22Rv1 (cell line): ENCODE measurements around the gene THSD4.

Source experiments
- ZFX ChIP-seq: fragments of 450-650 bp; IDR thresholded peaks from 2 replicates; pipeline ENCODE4 v1.6.1; 2017; ENCODE audit warnings: antibody characterized with exemption, borderline replicate concordance
- TF ChIP-seq, protein P1 (sequence below): fragments of 450-650 bp; IDR thresholded peaks from 2 replicates; pipeline ENCODE4 v1.5.1; 2017; ENCODE audit warnings: mild to moderate bottlenecking

DNA sequence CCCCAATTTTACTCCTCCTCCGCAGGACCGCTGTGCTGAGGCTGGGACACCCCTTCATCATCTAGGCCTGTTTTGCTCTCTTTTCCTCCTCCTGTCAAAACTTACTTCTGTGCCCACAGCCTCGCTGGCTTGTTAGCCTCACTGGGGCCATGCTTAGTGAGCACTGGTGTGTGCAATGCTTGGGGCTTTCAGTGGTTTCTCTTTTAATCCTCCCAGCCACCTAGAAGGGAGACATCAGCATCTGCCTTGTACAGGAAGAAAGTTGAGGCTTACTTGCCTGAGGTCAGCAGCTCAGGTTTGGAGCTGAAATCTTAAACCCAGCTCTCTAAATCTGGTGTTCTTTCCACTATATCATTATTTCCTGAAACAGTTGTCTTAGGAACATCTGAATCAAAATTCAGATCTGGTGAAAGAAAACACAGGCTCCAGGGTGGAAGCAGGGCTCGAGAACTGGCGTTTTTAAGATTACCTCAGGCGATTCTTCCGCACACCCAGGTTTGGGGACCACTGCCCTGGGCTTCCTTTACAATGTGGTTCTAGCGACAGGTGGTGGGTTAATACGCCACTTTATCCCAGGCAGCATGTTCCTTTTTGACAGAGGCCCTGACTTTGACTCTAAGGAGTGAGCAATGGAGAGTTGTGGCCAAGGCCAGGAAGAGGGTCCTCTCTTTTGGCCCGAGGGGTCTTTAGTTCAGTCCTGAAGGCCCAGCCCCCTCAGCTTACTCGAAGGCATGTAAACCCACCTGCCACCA is 3.8 kb downstream of the THSD4 start:
- TF ChIP-seq, protein P1, sequence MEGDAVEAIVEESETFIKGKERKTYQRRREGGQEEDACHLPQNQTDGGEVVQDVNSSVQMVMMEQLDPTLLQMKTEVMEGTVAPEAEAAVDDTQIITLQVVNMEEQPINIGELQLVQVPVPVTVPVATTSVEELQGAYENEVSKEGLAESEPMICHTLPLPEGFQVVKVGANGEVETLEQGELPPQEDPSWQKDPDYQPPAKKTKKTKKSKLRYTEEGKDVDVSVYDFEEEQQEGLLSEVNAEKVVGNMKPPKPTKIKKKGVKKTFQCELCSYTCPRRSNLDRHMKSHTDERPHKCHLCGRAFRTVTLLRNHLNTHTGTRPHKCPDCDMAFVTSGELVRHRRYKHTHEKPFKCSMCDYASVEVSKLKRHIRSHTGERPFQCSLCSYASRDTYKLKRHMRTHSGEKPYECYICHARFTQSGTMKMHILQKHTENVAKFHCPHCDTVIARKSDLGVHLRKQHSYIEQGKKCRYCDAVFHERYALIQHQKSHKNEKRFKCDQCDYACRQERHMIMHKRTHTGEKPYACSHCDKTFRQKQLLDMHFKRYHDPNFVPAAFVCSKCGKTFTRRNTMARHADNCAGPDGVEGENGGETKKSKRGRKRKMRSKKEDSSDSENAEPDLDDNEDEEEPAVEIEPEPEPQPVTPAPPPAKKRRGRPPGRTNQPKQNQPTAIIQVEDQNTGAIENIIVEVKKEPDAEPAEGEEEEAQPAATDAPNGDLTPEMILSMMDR, result no peak
- TF ChIP-seq ZFX, result no peak
